Stimulated activated CD8-positive, alpha-beta memory T cell treated with anti-CD3 and anti-CD28 coated beads, Interleukin-4, amount 100 ng/mL, for 1 hour (primary cell): Measurements from ENCODE around the gene MYO3B.

Experiments
- DNase-seq, 2 donors: peaks; one replicate each; pipeline ENCODE4 v3.0.0-alpha.2; 2020; ENCODE audit warnings: low read depth in 2 of 2, low spot score in 1 of 2

The MYO3B gene

DNA sequence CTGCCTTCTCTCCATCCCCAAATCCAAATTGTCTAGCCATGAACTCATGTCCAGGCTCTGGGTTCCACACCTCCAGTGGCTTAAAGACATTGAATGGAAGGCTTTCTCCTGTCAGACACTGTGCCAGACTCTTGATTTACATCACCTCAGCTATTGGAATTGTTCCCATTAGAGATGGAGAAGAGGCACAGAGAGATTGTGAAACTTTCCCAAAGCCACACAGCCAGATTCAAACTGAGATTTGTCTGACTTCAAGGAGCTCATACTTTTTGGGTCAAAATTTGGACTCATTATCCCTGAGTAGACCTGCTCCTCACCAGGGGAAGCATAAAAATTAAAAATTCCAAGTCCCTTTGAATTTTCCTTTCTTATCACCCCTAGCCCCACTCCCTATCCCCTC lies 18.9 kb upstream of the MYO3B start:
- no peak for DNase-seq

DNA sequence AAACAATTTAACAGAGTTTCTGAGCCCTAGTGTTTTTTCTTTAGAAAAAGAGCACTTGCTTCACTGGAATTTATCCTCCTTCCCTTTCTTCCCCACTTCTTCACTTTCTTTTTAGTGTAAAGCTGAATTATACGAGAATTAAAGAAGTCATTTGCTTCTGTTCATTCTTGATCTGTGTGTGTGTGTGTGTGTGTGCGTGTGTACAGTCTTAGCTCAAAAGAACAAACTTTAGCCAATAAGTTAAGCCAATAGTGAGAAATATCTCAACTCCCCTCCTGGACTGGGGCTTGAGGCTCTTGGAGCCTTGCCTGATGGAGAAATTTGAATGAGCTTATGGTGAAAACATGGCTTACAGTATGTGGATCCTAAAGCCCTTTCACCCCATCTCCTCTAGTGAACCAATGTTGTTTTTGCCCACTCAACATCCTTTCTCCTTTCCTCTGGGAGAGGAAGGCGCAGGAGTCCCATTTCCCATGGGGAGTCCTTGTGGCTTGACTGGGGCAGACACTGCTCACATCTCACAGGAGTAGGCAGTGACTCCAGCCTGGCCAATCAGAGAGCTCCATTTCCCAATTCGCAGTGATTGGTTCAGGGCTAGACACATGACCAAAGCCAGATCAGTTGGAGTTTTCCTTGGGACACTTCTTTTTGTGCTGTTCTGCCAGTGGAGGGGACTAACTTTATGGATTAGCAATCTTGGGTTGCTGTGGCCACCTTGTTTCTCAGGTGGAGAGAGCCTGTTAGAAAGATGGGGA lies 16.3 kb upstream of the MYO3B start:
- no peak for DNase-seq

DNA sequence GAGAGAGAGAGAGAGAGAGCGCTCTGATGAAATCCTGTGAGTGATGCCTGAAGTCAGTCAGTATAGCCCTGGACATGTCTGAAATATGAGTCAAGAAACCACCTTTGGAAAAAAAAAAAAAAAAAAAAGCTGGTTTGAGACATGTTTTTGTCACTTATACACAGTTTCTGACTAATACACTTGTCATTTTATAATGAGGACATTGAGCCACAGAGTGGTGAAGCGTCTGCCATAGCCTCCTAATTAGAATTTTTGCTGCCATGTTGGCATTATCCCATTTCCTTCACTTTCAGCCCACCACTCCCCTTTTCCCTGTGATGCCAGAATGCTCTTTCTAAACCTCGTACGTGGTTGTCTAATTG lies 15.7 kb upstream of the MYO3B start:
- DNase-seq: no peak

DNA sequence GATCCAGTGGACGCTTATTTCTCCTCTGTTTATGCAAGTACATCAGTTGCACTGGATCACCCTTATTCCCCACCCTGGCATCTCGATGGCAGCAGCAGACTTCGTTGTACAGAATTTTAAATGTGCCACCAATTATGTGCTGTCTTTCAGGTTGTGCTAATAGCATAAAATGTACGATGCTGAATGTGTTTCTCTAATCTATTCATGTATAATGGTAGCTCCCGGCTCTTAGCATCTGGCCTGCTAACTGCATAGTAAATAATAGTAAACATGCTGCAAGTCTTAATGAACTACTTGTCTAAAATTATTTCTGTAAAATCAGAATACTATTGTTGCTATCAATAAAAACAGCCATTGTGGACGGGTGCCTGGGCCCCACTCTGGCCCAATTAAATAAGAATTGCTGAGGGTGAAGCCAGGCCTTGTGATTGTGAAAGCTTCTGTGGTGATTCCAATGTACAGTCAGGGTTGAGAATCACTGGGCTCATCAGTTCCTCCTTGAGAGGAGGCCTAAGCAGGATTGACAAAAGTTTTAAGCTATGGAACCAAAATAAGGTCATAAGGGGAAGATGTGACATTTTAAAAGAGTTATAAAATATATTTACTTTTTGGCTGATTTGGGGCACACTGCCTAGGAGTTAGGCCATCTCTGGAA lies 14.4 kb upstream of the MYO3B start:
- no peak for DNase-seq

GRCh38 chr2:170165129-170165528 lies 12.8 kb upstream of the MYO3B start:
- no peak for DNase-seq

DNA sequence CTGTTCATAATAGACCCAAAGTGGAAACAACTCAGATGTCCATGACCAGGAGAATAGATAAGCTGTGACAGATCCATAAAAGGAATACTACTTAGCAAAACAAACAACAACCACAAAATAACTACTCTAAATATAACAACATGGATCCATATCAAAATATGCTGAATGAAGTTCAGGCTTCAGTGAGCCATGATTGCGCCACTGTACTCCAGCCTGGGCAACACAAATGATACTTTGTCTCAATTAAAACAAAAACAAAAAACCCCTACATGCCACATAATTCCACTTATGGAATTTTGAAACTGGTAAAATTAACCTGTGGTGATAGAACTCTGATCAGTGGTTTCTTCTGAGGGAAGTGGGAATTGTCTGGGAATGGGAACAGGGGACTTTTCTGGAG lies 11.2 kb upstream of the MYO3B start:
- DNase-seq: no peak

DNA sequence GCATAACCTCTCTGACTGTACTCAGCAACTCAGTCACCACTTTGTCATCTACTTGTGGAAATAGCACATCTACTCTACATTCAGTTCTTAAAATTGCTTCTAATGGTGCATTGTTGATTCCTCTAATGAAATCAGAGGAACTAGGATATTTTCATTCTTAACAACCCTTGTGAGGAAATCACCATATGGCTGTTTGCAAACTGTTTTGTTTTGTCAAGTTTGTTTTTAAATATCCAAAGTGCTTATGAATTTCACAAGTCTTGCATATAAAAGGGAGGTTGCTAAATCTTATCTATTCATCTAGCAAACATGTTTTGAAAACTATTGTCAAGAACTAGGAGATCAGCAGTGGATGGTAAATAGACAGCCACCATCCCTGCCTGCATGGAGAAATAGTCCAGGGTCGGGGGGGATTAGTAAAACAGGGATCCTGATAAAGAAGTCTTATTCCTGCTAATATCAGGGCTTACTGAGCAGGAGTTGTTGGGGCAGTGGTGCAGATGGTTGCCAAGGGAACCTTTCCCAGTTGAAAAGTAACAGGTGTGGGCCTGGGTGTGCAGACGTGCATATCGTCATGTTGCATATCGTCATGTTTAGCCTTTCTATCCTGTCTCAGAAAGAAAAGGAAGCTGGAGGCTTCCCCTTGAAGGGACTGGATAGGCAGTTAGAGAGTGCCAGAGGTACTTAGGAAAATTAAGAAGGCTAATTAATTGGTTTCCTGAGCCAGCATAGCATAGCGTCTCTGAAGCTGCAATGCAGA lies 7.5 kb upstream of the MYO3B start:
- DNase-seq: no peak

DNA sequence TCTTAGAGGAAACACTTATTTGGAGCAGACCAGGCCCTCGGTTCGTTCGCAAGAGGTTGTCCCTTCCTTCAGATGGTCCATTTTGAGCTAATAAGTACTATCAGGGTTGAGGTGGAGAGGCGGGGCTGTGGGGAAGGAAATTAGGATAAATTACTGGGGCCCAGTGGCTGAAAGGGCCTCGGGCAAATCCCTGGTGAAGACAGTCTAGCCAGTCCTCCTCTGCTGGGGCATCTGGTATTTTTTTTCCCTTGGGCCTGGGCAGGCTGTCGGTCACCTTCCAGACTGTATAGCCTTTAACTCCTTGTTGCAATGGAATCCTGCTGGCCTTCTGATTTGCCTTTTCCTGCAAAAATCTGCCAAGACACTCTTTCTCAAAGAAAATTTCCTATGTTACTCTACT lies 1.7 kb upstream of the MYO3B start:
- DNase-seq: no peak

- no peak for DNase-seq
Measured at GRCh38 chr2:170180031-170180566, 2.2 kb downstream of the MYO3B start.

GRCh38 chr2:170181602-170182001 lies 3.7 kb downstream of the MYO3B start:
- DNase-seq: no peak

- DNase-seq: no peak
Measured at GRCh38 chr2:170185319-170185718, 7.4 kb downstream of the MYO3B start.

GRCh38 chr2:170189757-170190156 lies 11.8 kb downstream of the MYO3B start:
- DNase-seq: no peak

DNA sequence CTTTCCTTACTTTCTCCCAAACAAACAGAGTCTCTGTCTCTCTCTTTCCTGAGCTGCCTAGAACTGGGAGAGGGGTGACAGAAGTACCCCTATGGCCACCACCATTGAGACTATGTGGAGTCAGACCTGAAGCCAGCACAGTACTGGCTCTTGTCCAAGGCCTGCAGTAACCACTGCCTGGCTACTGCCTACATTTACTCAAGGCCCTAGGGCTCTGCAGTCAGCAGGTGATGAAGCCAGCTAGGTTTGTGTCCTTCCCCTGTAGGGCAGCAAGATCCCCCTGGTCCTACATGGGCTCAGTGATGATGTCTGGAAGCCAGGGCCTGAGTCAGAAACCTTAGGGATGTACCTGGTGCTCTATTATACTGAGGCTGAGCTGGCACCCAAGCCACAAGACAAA lies 12.2 kb downstream of the MYO3B start:
- DNase-seq: no peak

DNA sequence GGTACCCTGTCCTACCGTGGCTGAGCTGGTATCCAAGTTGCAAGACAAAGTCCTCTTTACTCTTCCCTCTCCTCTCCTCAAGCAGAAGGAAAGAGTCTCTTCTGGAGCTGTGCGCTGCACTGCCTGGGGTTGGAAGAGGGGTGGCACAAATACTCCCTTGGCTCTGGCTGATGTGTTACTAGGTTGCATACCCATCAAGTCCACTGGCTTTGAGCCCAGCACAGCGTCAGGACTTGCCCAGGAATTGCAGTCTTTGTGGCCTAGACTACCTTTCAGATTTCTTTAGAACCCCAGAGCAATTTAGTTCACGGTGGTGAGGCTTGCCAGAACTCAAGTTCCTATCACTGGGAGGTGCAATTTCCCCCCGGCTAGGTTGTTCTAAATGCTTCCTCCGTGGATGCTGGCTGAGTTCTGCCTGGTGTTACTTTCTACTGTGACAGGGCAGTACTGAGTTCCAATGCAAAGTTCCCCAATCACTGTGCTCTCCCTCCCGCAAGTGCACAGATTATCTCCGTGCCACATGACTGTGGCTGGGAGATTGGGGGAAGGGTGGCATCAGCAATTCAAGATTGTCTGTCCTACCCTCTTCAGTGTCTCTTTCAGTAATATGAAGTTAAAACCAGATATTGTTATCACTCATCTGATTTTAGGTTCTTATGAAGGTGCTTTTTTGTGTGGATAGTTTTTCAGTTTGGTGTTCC lies 13.4 kb downstream of the MYO3B start:
- DNase-seq: no peak

DNA sequence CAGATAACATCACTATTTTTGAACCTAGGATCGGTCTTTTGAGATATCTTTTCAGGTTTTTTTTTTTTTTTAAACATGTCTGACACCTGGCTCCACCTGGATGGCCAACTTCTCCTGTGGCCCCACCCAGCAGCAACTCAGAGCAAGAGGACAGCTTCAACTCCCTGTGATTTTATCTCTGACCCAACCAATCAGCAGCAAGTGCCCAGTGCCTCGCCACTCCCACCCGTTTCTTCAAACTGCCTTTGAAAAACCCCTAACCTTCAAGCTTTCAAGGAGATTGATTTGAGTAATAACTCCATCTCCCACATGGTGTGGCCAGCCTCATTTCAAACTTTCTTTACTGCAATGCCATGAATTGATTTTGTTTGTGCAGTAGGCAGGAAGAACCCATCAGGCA lies 19.0 kb downstream of the MYO3B start:
- no peak for DNase-seq

GRCh38 chr2:170201275-170201674 lies 23.3 kb downstream of the MYO3B start:
- DNase-seq: no peak

DNA sequence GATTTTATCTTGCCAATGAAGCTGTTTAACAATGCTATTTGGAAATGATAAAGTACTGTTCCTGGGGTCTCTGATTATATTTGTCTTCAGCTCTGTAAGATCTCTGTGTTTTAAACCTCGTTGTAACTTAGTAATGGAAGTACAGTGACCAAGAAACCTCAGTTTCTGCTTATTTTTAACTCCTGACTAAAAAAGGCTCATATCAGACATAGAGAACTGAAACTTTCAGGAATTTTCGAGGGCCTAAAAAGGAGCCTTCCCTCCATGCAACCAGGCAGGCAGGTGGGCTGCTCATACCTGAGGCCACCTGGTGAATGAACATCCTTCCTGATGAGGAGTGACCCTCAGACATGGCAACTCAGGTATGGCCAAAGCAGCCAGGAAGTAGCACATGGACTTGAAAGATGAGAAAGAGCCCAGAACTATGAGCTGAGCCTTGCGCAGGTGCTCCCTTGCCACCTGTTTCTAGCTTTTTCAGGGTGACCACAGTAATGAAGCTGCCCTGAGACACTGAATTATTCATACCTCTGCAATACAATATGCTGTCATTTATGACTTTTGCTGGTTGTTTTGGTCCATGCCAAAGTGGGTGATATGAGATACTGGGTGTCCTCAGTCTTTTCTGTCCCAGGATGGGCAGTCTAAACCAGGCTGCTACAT lies 23.9 kb downstream of the MYO3B start:
- no peak for DNase-seq

- DNase-seq: no peak
Measured at GRCh38 chr2:170202437-170202836, 24.5 kb downstream of the MYO3B start.

GRCh38 chr2:170204298-170204951 lies 26.5 kb downstream of the MYO3B start:
- no peak for DNase-seq

DNA sequence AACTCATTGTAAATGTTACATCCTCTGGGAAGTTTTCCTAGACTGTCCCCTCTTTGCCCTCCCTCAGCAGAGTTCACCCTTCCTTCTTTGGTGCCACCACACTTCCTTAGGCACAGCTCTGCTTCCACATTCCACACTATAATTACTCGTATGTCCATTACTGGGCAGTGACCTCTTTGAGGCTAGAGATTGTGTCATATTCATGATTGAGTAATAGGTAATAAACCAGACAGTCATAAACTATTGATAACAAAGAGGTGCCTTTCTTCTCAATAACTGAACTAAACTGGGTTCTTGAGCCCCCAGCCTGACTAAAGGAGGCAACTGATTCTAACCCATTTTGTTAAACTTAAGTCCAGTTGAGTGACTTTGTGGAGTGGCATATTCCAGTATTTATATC lies 28.3 kb downstream of the MYO3B start:
- DNase-seq: no peak
